ENCODE measurements around the gene PIGB.

- TF ChIP-seq POLR2A (IDR thresholded peaks at IDR 0.05; ENCODE audit: low read length) = no peak
- TF ChIP-seq GATA1 (IDR thresholded peaks at IDR 0.05; ENCODE audit: low read depth, low read length) = no peak
Observed at GRCh38 chr15:55379095-55379494, 60.1 kb downstream of the PIGB start.
